ENCODE results near the gene PLCB1.
"Not testable (repeated sequence)": the region's sequence is repeated elsewhere in the genome, so short reads cannot be mapped to it uniquely, and the experiment has no call there.

Gene PLCB1

GRCh38 chr20:8589956-8590355 is 457.9 kb downstream of the PLCB1 start:
- Histone ChIP-seq H3K27ac (no peak overlapping the region), H3K4me3 (no peak overlapping the region)

GRCh38 chr20:8600910-8601541 is 469.0 kb downstream of the PLCB1 start:
- peak overlapping the region in 1 of 7 experiments; percentile 11 for H3K4me3 ChIP-seq

GRCh38 chr20:8601542-8601912 is 469.5 kb downstream of the PLCB1 start:
- Histone ChIP-seq H3K27ac (no peak overlapping the region), H3K4me3 (peak overlapping the region in 1 of 7 experiments; percentile 11)

More at GRCh38 chr20:8600910-8601541, 469.0 kb downstream of the PLCB1 start:
- peak overlapping the region in 1 of 21 experiments; percentile 5 for H3K27ac ChIP-seq

- Histone ChIP-seq H3K4me3 (no peak overlapping the region), H3K27ac (peak overlapping the region in 9 of 21 experiments; percentile 1 to 55 (median 20))
Observed at GRCh38 chr20:8602389-8603116, 470.5 kb downstream of the PLCB1 start.

GRCh38 chr20:8608470-8608869 is 476.4 kb downstream of the PLCB1 start:
- Histone ChIP-seq H3K4me3 (no peak overlapping the region), H3K27ac (no peak overlapping the region)

- Histone ChIP-seq H3K27ac (no peak overlapping the region), H3K4me3 (no peak overlapping the region)
Observed at GRCh38 chr20:8616792-8617191, 484.7 kb downstream of the PLCB1 start.

- H3K27ac ChIP-seq = no peak overlapping the region
- no peak overlapping the region for H3K4me3 ChIP-seq
Observed at GRCh38 chr20:8621001-8621400, 488.9 kb downstream of the PLCB1 start.

- Histone ChIP-seq H3K4me3 (no peak overlapping the region), H3K27ac (no peak overlapping the region)
Observed at GRCh38 chr20:8624046-8624445, 492.0 kb downstream of the PLCB1 start.

- no peak overlapping the region for H3K27ac ChIP-seq
Observed at GRCh38 chr20:8624616-8625015, 492.6 kb downstream of the PLCB1 start.

GRCh38 chr20:8627340-8628004 is 495.4 kb downstream of the PLCB1 start:
- H3K4me3 ChIP-seq = no peak overlapping the region
- H3K27ac ChIP-seq = peak overlapping the region in 3 of 21 experiments; percentile 18 to 49 (median 33)

More at GRCh38 chr20:8624616-8625015, 492.6 kb downstream of the PLCB1 start:
- no peak overlapping the region for H3K4me3 ChIP-seq

- Histone ChIP-seq H3K4me3 (no peak overlapping the region), H3K27ac (no peak overlapping the region)
Observed at GRCh38 chr20:8631271-8631670, 499.2 kb downstream of the PLCB1 start.

- Histone ChIP-seq H3K27ac (no peak overlapping the region), H3K4me3 (no peak overlapping the region)
Observed at GRCh38 chr20:8633366-8633765, 501.3 kb downstream of the PLCB1 start.

- H3K4me3 ChIP-seq = no peak overlapping the region
Observed at GRCh38 chr20:8635048-8635572, 503.0 kb downstream of the PLCB1 start.

GRCh38 chr20:8635837-8636236 is 503.8 kb downstream of the PLCB1 start:
- no peak overlapping the region for H3K4me3 ChIP-seq
- H3K27ac ChIP-seq = no peak overlapping the region

More at GRCh38 chr20:8635048-8635572, 503.0 kb downstream of the PLCB1 start:
- H3K27ac ChIP-seq = no peak overlapping the region

GRCh38 chr20:8639112-8639778 is 507.2 kb downstream of the PLCB1 start:
- H3K4me3 ChIP-seq = no peak overlapping the region

GRCh38 chr20:8640461-8640860 is 508.4 kb downstream of the PLCB1 start:
- no peak overlapping the region for H3K4me3 ChIP-seq
- H3K27ac ChIP-seq = no peak overlapping the region

More at GRCh38 chr20:8639112-8639778, 507.2 kb downstream of the PLCB1 start:
- no peak overlapping the region for H3K27ac ChIP-seq

GRCh38 chr20:8642247-8642646 is 510.2 kb downstream of the PLCB1 start:
- Histone ChIP-seq H3K27ac (no peak overlapping the region), H3K4me3 (no peak overlapping the region)

GRCh38 chr20:8644468-8644867 is 512.4 kb downstream of the PLCB1 start:
- H3K4me3 ChIP-seq, H3K27ac ChIP-seq: not testable (repeated sequence)

- no peak overlapping the region for H3K4me3 ChIP-seq
- H3K27ac ChIP-seq = peak overlapping the region in 2 of 21 experiments; percentile 24 to 78
Observed at GRCh38 chr20:8645326-8645725, 513.3 kb downstream of the PLCB1 start.

- Histone ChIP-seq H3K27ac (peak overlapping the region in 2 of 21 experiments; percentile 22 to 24), H3K4me3 (no peak overlapping the region)
Observed at GRCh38 chr20:8646033-8646441, 514.0 kb downstream of the PLCB1 start.
